HG02840 (cell line): ENCODE results near the gene USP25.
"Not testable (repeated sequence)": the region's sequence is repeated elsewhere in the genome, so short reads cannot be mapped to it uniquely, and the experiment has no call there.

Experiments used
- ATAC-seq: cut with Tn5 transposase; IDR thresholded peaks from one replicate; pipeline ENCODE4 v1.9.1; 2021; ENCODE audit warnings: mild to moderate bottlenecking, moderate library complexity, moderate number of reproducible peaks; ENCODE audit not compliant: unreplicated experiment, low FRiP score

USP25 gene

DNA sequence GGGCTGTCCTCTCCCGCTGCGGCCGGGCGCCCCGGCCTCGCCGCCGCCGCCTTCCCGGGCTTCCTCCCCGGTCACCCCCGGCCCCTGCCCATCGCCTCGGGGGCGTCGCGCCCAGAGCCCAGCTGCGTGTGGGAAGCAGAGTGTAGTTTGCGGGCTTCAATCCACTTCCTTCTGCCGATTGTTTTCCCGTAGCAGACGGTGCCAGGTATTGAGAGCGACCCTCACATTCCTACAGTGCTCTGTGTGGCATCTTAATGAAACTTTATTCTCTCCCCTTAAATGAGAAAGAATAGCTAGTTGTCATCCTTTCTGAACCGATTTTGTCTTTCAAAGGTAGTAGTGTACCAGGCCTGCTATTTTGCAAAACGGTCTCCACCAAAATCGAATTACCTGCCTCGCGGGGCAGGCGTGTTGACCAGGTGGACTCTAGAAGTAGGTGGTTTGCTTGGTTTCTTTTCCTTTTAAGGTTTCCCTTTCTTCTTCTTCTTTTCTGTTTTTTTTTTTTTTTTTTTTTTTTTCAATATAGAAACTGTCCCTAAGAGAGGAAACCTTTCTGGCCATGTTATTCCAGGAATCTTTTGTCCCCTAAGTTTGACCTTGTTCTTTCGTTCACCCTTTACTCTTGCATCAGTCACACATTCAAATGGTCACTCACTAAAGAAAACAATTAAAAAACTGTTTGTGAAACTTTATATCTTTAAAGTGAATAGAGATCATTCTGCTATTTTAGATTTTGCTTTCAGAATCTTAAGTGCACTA is 881 bp downstream of the USP25 start:
- ATAC-seq = no peak

- ATAC-seq = no peak
Observed at GRCh38 chr21:15731243-15731613, 1.4 kb downstream of the USP25 start.

DNA sequence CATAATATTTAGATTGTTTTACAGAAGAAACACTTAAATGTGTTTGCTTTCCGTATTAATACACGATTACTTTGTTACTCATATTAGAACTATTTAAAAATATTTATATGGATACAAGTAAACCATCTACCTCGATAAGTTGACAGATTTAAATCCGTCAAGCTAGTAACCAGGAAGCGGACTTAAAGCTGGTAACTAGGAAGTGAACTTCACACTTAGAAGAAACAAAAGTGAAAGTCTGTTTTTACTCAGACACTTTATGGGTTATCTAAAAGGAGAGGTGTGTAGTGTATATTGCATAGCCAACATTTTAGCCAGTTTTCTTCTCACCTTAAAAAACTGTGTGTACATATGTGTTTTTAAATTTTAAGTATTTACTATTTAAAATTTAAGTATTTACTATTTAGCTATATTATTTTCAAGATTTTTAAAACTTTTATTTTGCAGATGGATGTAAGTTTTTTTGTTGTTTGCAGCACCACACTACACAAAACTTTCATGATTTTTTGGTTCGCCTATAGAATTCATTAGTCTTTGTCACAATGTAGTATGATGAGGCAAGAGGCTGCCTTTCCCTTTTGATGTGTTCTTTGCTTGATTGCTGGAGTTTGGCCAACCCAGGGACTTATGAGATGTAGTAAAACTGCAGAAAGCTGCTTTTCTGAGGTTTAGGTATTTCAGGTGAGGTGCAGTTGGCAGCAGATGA is 2.7 kb downstream of the USP25 start:
- peak; percentile 47 for ATAC-seq

DNA sequence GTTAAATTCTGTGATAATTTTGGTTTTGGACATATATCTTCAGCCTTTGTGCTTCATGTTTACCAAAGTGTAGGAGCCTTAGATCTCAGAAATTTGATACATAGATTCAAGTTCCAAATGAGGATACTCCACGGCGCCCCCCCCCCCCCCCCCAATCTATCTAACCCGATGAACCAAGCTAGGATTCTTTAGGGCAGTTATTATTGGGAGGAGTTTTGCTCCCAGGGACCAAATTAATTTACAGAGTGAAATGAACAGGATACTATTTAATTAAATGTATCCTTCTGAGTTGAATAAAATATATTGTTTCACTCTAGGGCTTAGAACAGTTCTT is 3.2 kb downstream of the USP25 start:
- no peak for ATAC-seq

DNA sequence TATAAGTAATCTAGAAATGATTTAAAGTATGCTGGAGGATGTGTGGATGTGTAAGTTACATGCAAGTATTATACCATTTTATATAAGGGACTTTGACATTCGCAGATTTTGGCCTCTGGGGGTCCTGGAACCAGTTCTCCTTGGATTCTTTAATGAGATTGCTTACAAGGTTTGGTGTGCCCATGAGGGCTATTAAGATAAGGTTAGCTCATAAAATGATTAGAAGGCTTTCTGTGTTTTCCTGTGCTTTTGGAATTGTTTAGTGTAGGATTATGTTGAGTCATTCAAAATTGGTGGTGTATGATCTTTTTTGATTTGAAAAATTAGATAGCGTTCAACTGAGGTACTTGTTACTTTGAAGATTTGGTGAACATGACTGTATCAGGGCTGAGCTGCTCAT is 5.6 kb downstream of the USP25 start:
- no peak for ATAC-seq

DNA sequence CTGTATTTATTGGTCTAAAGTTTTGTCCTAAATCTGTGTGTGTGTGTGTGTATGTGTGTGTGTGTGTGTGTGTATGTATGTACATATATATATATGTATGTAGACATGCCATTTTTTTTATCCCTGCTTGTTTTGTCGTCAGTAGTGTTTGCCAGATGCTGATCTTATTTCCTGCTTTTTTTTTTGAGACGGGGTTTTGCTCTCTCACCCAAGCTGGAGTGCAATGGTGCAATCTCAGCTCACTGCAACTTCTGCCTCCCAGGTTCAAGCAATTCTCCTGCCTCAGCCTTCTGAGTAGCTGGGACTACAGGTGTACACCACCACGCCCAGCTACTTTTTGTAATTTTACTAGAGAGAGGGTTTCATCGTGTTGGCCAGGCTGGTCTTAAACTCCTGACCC is 6.1 kb downstream of the USP25 start:
- ATAC-seq = not testable (repeated sequence)

GRCh38 chr21:15738779-15739178 is 9.0 kb downstream of the USP25 start:
- ATAC-seq = not testable (repeated sequence)

DNA sequence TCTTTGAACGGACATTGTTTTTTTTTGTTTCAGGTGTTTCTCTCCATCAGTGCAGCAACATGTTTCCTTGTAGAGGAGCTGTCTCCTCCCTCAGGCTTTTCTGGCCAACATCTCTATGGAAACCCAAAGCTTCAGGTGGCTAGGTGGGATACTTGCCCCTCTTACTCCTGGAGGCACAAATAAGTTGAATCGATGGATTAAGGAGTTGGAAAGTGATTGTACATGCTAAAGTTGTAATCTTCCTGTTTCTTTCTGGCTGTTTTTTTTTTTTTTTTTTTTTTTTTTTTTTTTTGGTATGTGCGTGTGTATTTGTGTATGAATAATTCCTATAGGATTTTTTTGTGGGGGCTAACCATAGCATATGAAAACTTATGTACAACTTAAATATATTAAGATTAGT is 10.6 kb downstream of the USP25 start:
- ATAC-seq = no peak

DNA sequence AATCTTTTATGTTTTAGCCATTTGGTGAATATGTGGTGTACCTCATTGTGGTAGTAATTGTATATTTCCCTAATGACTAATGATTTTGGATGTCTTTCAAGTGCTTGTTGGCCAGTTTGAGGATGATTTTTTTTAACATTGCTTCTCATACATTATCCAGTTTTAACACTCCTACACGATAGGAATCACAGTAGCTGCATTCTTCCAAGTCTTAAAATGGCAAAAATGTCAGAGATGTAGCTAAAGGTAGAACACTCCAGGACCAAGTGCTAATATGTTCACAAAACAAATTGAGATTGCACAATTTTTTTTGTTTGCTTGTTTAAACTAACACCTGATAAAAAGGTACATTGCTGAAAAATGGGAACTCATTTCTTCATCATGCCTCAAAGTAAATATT is 11.7 kb downstream of the USP25 start:
- no peak for ATAC-seq

DNA sequence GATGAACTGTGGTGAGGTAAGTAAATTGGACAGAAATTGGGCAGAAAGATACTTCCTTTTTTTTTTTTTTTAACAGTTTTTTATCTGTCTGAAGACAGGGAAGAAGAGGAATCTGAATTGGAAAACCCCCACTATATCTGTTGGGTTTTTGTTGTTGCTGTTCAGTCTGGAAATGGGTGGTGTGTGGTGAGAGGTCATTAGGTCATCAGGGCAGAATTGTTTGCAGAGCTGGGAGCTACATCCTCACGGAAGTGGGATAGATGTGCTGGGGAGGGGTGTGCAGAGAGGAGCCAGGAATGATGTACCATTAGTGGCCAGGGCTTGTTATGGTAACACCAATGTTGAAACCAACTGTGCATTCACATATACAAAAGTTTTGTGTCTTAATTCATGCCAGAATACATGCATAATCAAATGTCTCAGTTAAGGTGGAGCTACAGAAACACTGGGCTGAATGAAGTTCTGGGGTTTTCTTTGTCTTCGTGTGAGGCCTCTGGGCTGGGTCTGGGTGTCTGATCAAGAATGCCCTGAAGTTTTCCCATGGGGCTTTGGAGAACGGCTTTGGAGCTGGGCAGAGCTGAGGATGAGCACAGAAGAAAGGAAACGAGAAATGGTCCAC is 12.4 kb downstream of the USP25 start:
- no peak for ATAC-seq

DNA sequence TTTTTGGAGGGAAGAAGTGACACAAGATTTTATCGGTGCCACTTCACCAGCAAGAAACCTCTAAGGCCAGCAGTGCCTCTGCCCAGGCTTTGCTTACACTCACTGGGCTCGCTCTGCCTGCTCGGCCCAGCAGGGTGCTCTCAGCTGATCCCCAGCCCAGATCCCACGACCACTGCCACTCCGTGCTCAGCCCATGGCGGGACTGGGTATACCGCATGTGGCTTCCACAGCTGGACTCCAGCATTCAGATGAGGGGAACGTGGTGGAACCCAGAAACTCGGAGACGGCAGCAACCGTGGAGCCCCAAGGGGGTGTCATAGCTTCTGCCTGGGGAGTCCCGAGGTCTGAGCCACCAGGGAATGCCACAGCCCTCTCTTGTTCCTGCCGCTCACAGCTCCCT is 12.9 kb downstream of the USP25 start:
- ATAC-seq = no peak

DNA sequence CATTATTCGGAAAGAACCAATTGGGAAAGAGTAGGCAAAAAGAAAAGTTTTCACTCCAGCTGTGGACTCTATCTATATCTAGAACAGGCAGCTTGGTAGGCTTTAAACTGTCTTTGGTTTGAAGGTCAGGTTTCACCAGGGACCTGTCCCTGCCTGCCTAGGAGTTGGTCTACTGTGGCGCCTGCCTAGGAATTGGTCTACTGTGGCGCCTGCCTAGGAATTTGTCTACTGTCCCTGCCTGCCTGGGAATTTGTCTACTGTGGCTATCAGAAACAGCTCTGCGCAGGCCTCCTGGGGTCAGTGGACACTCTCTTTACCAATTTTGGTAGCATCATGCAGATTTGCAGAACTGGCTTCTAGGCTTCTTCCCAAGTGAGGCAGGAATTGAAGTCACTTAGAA is 13.8 kb downstream of the USP25 start:
- no peak for ATAC-seq

DNA sequence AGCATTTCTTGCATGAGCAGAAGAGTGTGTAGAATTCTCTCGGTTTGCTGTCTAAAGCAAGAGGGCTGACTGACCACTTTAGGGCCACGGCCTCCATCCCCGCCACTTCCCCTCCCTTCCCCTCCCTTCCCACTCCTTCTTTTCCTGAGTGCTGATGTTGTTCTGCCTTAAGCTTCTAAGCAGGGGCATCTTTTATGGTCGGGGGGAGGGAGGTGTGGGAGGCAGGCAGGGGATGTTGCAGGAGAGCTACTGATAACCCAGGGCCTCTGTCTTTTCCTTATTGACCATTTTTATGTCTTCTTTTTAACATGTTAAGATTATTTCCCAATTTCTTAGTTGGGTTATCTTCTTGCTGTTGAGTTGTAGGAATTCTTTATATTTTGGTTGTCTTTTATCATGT is 15.1 kb downstream of the USP25 start:
- ATAC-seq = no peak

- ATAC-seq = no peak
Observed at GRCh38 chr21:15748586-15748985, 18.8 kb downstream of the USP25 start.

DNA sequence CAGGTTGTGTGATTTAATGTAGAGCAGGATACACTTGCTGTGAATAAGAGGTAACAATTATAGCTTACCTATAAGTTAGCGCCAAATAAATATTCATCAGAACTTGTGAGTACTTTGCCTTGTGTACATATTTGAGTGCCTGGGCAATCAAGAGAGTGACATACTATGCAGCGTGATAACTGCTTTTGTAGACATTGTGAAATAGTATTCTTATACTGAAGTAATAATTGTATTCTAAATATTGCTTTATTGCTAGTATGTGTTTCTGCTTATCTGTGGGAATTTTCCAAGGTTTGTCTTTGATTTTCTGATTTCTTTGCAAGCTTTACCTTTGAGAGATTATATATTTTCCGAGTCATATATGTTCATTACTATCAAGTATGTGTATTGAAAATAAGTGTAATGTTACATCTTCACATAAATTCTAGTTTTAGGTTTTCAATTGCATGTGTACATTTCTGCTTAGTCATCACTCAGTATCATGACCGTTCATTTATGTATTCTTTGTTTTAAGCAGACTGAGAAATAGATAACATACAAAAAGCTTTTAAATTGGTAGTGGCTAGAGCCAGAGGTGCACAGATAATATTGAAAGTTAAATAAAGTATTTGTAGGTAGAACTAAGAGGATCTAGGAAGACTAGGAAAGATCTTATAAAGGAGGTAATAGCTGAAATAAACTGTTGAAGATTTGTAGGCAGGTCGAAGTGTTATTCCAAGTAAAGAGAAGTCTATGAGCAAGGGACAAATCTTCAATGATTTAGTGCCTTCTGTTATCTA is 19.5 kb downstream of the USP25 start:
- ATAC-seq = no peak

- no peak for ATAC-seq
Observed at GRCh38 chr21:15749861-15750159, 20.0 kb downstream of the USP25 start.

DNA sequence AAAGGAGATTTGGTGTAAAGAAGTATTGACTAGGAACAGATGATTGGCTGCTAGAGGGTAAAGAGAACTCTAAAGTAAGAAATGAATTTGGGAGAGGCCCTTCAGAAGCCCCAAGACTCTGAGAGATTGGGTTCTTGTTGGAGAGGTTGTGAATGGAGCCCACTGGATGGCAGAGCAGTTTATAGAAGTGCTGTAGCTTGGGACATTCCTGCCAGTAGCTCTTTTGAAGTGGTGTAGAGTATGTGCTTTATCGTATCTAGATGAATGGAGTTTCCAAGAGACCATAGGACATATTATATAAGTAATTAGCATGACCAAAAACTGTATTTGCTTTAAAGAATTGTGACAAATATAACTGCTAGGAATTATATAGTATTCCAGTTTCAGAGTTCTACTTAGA is 21.3 kb downstream of the USP25 start:
- no peak for ATAC-seq

DNA sequence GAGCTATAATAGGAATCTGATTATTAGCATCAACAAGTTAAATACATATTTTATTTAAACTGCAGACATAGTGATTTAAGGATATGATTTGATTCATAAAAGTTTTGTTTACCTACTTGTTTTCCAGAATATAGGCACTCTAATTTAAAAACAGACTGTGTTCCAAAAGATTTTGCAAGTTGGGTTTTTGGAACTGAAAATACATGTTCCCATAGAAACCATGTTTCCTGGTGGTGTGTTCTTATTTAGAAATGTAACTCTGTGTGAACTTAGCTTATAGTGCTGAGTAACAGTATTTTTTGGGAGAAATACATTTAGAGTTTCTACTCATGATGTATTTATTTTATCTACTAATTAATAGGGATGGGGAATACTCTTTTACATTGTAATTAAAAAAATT is 21.8 kb downstream of the USP25 start:
- ATAC-seq = no peak

DNA sequence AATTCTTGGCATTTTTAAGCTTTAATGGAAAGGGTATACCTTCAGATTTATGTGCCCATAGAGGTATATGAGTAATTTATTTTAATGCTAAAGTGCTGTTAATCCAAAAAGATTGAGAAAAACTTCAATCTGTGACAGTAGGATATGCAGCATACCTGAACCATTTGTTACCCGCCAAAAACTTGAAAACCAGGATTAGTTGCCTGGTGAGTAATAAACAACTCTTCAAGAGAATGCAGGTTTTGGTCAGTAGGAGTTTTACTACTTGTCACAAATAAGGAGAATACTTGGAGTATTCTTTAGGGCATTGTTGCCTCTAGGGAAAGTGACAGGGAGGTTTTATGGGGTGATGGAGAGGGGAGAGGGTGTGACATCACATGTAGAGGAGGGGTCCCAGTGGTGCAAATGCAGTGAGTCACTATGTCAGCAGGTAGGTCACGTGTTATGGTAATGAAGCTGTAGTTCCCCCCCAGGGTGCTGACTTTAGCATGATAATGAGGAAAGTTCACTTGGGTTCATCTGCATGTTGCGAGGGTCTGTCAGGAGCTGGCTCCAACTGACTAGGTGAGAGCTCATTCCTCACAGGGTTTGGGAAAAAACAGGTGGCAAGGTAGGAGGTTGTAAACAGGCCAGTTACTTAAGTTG is 23.1 kb downstream of the USP25 start:
- ATAC-seq = no peak

GRCh38 chr21:15753741-15754140 is 24.0 kb downstream of the USP25 start:
- no peak for ATAC-seq

- peak; percentile 57 for ATAC-seq
Observed at GRCh38 chr21:15754640-15755039, 24.9 kb downstream of the USP25 start.
